ENCODE data around the gene BRSK2.

The BRSK2 gene

DNA sequence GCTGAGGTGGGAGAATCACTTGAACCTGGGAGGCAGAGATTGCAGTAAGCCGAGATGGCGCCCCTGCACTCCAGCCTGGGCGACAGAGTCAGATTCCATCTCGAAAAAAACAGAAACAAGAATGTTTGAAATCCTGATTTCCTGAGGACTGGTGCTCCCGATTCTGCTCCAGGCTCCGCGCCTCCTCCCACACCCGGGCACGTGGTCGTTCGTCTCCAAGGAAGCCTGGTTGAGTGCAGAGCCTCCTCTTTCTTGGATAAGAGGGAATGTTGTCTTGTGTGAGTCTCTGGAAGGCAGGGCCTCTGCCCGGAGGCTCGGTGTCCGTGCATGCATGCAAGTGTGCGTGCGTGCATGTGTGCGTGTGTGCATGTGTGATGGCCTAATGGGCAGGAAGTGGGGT, 30.1 kb downstream of the BRSK2 start:
- TF ChIP-seq, protein P1, sequence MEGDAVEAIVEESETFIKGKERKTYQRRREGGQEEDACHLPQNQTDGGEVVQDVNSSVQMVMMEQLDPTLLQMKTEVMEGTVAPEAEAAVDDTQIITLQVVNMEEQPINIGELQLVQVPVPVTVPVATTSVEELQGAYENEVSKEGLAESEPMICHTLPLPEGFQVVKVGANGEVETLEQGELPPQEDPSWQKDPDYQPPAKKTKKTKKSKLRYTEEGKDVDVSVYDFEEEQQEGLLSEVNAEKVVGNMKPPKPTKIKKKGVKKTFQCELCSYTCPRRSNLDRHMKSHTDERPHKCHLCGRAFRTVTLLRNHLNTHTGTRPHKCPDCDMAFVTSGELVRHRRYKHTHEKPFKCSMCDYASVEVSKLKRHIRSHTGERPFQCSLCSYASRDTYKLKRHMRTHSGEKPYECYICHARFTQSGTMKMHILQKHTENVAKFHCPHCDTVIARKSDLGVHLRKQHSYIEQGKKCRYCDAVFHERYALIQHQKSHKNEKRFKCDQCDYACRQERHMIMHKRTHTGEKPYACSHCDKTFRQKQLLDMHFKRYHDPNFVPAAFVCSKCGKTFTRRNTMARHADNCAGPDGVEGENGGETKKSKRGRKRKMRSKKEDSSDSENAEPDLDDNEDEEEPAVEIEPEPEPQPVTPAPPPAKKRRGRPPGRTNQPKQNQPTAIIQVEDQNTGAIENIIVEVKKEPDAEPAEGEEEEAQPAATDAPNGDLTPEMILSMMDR (IDR thresholded peaks at IDR 0.05): no peak

DNA sequence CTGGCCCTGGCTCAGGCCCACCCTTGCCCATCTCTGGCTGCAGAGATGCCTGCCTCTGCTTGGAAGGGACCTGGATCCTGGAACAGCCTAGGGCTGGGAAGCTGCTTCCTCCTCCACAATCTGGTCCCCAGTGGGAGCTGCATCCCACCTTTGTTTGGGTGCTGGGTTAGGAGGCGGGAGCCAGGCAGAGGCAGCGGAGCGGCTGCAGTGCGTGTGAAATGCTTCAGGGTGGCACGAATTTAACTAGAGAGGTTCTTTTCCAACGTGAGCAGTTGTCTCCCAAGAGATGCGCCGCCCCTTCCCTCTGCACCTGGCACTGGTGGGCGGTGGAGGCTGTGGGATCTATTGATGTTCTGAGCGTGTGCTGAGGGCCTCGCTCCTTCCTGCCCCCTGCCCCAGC, 31.6 kb downstream of the BRSK2 start:
- TF ChIP-seq, protein P1 (IDR thresholded peaks at IDR 0.05): no peak

DNA sequence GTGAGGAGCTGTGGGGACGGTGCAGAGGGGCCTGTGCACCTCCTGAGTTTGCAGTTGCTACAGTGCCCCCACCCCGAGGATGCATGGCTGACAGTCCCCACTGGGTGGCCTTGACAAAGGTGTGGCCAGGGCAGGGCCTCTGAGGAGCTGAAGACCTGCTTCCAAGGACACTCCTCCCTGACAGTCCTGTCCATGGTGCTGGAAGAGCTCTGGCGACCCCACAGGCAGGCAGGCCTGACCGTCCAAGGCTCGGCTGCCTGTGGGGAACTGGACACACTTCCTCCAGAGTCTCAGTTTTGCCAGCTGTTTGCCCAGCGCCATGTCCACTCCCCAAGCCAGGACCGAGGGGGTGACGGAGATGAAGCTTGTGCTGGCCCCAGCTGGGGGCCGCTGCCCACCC, 32.7 kb downstream of the BRSK2 start:
- TF ChIP-seq, protein P1 (IDR thresholded peaks at IDR 0.05): no peak

DNA sequence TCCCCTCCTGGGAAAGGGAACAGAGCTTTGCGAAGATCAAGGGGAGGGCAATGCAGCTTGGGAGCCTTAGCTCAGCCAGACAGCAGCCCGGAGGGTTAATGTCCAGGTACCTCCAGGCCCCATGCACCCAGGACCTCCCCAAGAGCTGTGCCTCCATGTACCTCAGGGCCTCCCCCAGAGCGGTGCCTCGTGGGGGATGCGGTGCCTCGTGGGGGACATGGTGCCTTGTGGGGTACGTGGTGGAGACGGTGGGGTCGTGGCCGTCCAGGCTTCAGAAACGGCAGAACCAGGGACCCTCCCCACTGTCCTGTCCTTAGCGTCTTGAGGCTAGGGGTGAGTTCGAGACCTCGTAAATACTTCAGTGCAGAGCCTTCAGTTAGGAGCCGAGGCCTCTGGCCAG, 33.2 kb downstream of the BRSK2 start:
- TF ChIP-seq, protein P1 (IDR thresholded peaks at IDR 0.05): no peak

DNA sequence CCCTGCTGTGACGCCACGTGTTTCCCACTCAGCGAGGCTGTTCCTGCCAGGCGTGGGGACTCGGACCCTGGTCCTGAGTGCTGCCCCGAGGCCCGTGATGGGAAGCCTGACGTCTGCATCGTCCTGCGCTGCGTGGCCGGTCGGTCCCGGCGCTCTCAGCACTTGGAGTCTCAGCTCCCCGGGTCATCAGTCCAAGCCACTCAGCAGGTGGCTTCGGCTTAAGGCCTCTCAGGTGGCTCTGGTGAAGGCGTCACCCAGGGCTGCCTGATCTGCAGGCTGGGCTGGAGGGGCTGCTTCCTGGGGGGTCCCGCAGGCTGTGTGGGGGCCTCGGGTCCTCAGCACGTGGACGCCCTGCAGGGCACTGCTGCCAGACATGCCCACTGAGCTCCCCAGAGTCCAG, 35.3 kb downstream of the BRSK2 start:
- TF ChIP-seq, protein P1 (IDR thresholded peaks at IDR 0.05): no peak

DNA sequence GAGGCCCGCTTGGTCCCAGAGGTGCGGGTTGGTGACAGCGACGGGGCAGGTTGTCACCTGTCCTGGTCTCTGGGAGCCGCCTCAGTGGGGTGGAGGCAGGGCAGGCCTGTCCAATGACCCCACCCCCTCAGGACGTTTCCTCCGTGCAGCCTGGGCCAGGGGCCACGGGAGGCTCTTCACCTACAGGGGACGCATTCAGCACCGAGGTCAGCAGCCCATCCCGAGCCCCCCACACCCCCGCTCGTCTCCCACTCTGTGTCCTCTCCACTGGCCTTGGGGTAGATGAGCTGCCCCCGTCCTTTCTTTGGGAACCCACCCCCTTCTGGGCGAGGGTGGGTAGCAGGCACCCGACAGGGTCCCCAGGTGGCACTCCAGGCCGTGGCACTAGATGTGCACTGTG, 35.7 kb downstream of the BRSK2 start:
- TF ChIP-seq, protein P1 (IDR thresholded peaks at IDR 0.05): no peak

DNA sequence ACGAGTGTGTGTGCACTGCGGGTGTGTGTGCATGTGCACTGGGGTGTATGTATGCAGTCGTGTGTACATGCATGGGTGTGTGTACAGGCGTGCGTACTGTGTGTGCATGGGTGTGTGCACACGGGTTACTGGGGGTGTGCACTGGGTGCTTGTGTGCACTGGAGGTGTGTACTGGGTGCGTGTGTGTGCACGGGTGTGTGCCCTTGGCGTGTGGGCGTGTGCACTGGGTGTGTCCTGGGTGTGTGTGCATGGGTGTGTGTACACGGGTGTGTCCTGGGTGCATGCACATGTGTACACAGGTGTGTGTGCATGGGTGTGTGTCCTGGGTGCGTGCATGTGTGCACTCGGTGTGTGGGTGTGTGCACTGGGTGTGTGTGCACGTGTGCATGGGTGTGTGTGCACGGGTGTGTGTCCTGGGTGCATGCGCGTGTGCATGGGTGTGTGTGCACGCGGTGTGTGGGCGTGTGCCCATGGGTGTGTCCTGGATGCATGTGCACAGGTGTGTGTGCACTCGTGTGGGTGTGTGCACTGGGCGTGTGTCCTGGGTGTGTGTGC, 39.1 kb downstream of the BRSK2 start:
- TF ChIP-seq, protein P1 (IDR thresholded peaks at IDR 0.05): no peak

DNA sequence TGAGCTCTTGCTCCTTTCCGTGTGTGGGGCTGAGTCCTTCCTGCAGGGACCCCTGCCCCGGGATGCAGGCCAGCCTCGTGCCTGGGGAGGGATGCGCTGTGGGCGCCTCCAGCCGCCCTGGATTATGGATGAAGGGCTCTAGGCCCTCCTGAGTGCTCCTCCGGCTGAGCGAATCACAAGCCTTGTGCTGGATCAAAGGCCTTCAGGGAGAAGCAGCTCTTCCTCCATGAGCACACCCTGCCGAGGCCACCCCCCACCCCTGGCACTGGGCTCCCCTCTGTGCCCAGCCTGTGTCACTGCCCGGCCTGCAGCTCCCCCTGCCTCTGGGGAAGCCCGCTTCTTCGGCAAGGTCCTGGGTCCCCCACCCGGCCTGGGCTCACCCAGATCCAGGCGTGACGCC, 43.8 kb downstream of the BRSK2 start:
- TF ChIP-seq, protein P1 (IDR thresholded peaks at IDR 0.05): no peak
